ENCODE results near the gene BLACAT1.

Gene BLACAT1

DNA sequence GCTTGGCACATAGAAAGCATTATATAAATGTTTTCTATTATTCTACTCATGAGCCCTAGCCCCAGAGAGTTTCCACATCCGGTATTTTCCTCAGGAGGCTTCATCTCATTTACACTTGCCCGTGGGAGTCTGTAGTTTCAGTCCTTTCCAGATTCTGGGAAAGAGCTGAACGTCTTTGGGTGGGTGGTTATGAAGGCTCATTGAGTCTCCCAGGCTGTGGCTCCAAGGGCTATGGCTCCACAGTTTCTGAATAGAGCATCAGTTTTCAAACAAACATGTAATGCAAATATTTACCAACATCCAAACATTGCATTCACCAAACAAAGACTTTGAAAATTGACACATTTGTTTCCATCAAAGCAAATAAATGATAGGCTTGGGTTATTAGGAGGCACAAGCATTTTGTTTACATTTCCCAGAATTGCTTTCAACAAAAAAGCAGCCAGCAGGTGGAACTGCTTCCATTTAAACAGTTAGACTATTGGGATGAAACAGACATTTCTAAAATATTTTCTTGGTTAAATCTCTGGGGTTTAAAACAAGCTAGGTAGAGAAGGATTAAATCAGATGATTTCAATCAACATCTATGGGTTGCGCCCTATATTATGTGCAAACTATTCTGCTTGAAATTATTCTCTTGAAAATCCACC lies 32.7 kb downstream of the BLACAT1 start:
- TF ChIP-seq, protein P1, sequence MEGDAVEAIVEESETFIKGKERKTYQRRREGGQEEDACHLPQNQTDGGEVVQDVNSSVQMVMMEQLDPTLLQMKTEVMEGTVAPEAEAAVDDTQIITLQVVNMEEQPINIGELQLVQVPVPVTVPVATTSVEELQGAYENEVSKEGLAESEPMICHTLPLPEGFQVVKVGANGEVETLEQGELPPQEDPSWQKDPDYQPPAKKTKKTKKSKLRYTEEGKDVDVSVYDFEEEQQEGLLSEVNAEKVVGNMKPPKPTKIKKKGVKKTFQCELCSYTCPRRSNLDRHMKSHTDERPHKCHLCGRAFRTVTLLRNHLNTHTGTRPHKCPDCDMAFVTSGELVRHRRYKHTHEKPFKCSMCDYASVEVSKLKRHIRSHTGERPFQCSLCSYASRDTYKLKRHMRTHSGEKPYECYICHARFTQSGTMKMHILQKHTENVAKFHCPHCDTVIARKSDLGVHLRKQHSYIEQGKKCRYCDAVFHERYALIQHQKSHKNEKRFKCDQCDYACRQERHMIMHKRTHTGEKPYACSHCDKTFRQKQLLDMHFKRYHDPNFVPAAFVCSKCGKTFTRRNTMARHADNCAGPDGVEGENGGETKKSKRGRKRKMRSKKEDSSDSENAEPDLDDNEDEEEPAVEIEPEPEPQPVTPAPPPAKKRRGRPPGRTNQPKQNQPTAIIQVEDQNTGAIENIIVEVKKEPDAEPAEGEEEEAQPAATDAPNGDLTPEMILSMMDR (IDR thresholded peaks at IDR 0.05), result peak; percentile 7
- H3K36me3 ChIP-seq (ENCODE audit: control insufficient read depth, insufficient read depth, low read length), result no peaks in the 10 kb centered on the region
- H3K4me1 ChIP-seq, result no peaks in the 10 kb centered on the region
- H3K27ac ChIP-seq, result no peak overlapping the region
- no peaks in the 10 kb centered on the region for H3K79me2 ChIP-seq
- no peak overlapping the region for H3K9ac ChIP-seq
- H2AFZ ChIP-seq, result no peak overlapping the region
- no peak overlapping the region for H3K4me2 ChIP-seq (ENCODE audit: low read length)
- H3K9me3 ChIP-seq (ENCODE audit: control insufficient read depth, low read length), result no peaks in the 10 kb centered on the region
- H3K27me3 ChIP-seq (ENCODE audit: control insufficient read depth, insufficient read depth, low read length), result no peaks in the 10 kb centered on the region
- H3K4me3 ChIP-seq (ENCODE audit: low read depth, low read length), result no peak overlapping the region

DNA sequence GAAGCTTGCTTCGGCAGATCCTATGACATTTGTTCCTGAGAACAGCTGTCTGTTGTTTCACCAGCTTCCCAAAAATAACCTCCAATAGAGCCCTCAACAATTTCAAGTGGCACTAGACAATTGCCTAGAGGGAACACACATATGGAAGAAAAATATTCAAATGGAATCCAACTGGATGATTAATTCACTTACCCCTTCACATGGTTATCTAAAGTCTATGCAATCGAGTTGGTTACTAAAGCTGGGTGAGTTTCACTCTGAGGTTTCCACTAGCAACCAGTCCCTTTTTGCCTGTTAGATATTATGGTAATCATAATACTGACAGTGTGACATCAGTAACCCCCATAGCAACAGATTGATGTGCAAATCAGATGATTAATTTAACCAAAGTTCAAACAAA lies 34.0 kb downstream of the BLACAT1 start, which contains the start of gene LEMD1:
Gene LEMD1, minus strand, starts transcription at position 259 of the 400 bp plus-strand sequence. CDS start 1,520 bp downstream, outside the sequence.
- H3K9ac ChIP-seq, result no peak within 1 kb of the TSS
- H3K4me1 ChIP-seq, result no peaks in the 10 kb centered on the region
- no peak within 1 kb of the TSS for H3K4me3 ChIP-seq (ENCODE audit: low read depth, low read length)
- H3K79me2 ChIP-seq, result no peaks in the 10 kb centered on the region
- H2AFZ ChIP-seq, result no peak within 1 kb of the TSS
- H3K27ac ChIP-seq, result no peak within 1 kb of the TSS
- no peaks in the 10 kb centered on the region for H3K27me3 ChIP-seq (ENCODE audit: control insufficient read depth, insufficient read depth, low read length)
- TF ChIP-seq, protein P1 (IDR thresholded peaks at IDR 0.05), result no peak
- no peaks in the 10 kb centered on the region for H3K36me3 ChIP-seq (ENCODE audit: control insufficient read depth, insufficient read depth, low read length)
- no peaks in the 10 kb centered on the region for H3K9me3 ChIP-seq (ENCODE audit: control insufficient read depth, low read length)
- no peak within 1 kb of the TSS for H3K4me2 ChIP-seq (ENCODE audit: low read length)

DNA sequence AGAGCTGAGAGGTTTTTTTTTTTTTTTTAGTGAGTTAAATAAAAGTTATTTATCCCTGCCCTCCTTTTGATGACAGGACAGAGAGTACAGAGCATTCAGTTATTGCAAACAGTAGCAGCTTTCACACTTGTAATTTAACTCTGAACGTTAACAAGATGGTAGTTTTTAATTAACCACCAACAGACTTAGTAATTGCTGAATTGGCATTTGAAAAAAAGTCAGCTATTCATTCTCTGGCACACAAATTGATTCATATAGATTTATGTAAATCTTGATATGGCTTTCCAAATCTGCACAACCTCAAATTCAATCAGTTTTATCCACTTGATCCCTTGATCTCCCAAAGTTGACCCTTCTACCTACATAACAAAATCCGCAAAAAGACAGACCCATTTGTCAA lies 34.9 kb downstream of the BLACAT1 start:
- H3K4me2 ChIP-seq (ENCODE audit: low read length), result no peak overlapping the region
- no peak overlapping the region for H3K27ac ChIP-seq
- H3K4me1 ChIP-seq, result no peaks in the 10 kb centered on the region
- H2AFZ ChIP-seq, result no peak overlapping the region
- no peaks in the 10 kb centered on the region for H3K9me3 ChIP-seq (ENCODE audit: control insufficient read depth, low read length)
- no peaks in the 10 kb centered on the region for H3K79me2 ChIP-seq
- no peak overlapping the region for H3K9ac ChIP-seq
- H3K4me3 ChIP-seq (ENCODE audit: low read depth, low read length), result no peak overlapping the region
- H3K36me3 ChIP-seq (ENCODE audit: control insufficient read depth, insufficient read depth, low read length), result no peaks in the 10 kb centered on the region
- TF ChIP-seq, protein P1 (IDR thresholded peaks at IDR 0.05), result no peak
- no peaks in the 10 kb centered on the region for H3K27me3 ChIP-seq (ENCODE audit: control insufficient read depth, insufficient read depth, low read length)

DNA sequence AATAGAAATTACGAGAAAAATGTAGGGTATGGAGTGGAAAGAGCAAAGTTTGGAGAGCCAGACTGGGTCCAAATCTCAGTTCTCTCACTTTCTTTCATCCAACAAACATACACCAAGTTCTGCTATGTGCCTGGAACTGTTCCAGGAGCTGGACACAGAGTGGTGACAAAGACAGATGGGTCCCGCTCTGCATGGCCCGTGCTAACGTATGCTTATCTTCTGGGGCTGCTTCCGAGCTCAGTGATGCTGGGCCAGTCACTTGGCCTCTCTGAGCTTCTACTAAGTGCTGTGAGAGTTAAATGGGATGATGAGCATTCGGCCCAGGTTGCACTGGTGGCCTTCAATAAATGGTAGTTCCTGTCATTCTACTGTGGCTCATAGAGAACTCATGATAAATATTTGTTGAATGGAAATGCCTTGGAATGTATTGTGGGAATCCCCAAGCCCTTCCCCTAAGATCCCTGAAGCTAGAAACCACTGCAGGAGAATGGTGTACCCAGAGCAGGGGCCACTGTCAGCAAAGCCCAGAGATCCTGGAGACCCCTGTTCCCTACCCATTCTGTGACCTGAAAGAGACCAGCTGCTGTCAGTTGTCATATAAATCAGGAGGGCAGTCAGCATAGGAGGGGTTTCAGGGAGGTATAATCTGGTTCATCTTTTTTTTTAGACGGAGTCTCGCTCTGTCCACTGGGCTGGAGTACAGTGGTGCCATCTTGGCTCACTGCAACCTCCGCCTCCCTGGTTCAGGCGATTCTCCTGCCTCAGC lies 37.8 kb downstream of the BLACAT1 start:
- TF ChIP-seq, protein P1 (IDR thresholded peaks at IDR 0.05), result no peak
- no peaks in the 10 kb centered on the region for H3K36me3 ChIP-seq (ENCODE audit: control insufficient read depth, insufficient read depth, low read length)
- H2AFZ ChIP-seq, result no peak overlapping the region
- no peak overlapping the region for H3K4me2 ChIP-seq (ENCODE audit: low read length)
- no peak overlapping the region for H3K4me3 ChIP-seq (ENCODE audit: low read depth, low read length)
- H3K27me3 ChIP-seq (ENCODE audit: control insufficient read depth, insufficient read depth, low read length), result no peaks in the 10 kb centered on the region
- no peaks in the 10 kb centered on the region for H3K4me1 ChIP-seq
- no peaks in the 10 kb centered on the region for H3K9me3 ChIP-seq (ENCODE audit: control insufficient read depth, low read length)
- H3K9ac ChIP-seq, result no peak overlapping the region
- H3K27ac ChIP-seq, result no peak overlapping the region
- H3K79me2 ChIP-seq, result no peaks in the 10 kb centered on the region
